Measurements from ENCODE around the gene LRRC56. TPM values are rescaled to one million over a fixed set of nuclear protein-coding genes. Genes with fewer than 3 reads are reported as not detected.

The LRRC56 gene
- total RNA-seq, 1 experiment from 2014 or later: 0.37 TPM

- H3K36me3 ChIP-seq (ENCODE audit: insufficient read depth, low read length): no peaks in the 10 kb centered on the region
- no peaks in the 10 kb centered on the region for H3K27me3 ChIP-seq (ENCODE audit: low read length)
- H3K4me3 ChIP-seq (ENCODE audit: low read length): no peak overlapping the region
- no peaks in the 10 kb centered on the region for H3K4me1 ChIP-seq (ENCODE audit: low read length)
- H2AFZ ChIP-seq (ENCODE audit: low read length): no peak overlapping the region
- H3K27ac ChIP-seq (ENCODE audit: low read length): no peak overlapping the region
- no peak overlapping the region for H3K9ac ChIP-seq (ENCODE audit: low read length)
- H3K9me2 ChIP-seq (replicated peaks; ENCODE audit: insufficient read depth, low read length): no peaks in the 10 kb centered on the region
- no peaks in the 10 kb centered on the region for H3K79me2 ChIP-seq (ENCODE audit: low read length)
- no peaks in the 10 kb centered on the region for H4K20me1 ChIP-seq (ENCODE audit: insufficient read depth, low read depth, low read length)
- H3K9me3 ChIP-seq (ENCODE audit: low read length): no peaks in the 10 kb centered on the region
- DNase-seq: no peak
- H3K4me2 ChIP-seq (ENCODE audit: low read depth, low read length, poor library complexity, severe bottlenecking): no peak overlapping the region
These were observed 46.4 kb upstream of the LRRC56 start for GRCh38 chr11:490930-491260.

GRCh38 chr11:491358-491757 lies 46.0 kb upstream of the LRRC56 start:
- Histone ChIP-seq H3K4me3 (ENCODE audit: low read length) (no peak overlapping the region), H3K4me1 (ENCODE audit: low read length) (no peaks in the 10 kb centered on the region), H2AFZ (ENCODE audit: low read length) (no peak overlapping the region), H3K79me2 (ENCODE audit: low read length) (no peaks in the 10 kb centered on the region), H3K9me3 (ENCODE audit: low read length) (no peaks in the 10 kb centered on the region), H3K4me2 (ENCODE audit: low read depth, low read length, poor library complexity, severe bottlenecking) (no peak overlapping the region), H3K36me3 (ENCODE audit: insufficient read depth, low read length) (no peaks in the 10 kb centered on the region), H3K27ac (ENCODE audit: low read length) (no peak overlapping the region), H3K27me3 (ENCODE audit: low read length) (no peaks in the 10 kb centered on the region), H4K20me1 (ENCODE audit: insufficient read depth, low read depth, low read length) (no peaks in the 10 kb centered on the region), H3K9ac (ENCODE audit: low read length) (no peak overlapping the region), H3K9me2 (replicated peaks; ENCODE audit: insufficient read depth, low read length) (no peaks in the 10 kb centered on the region)
- no peak for DNase-seq

- Histone ChIP-seq H3K9me3 (ENCODE audit: low read length) (no peaks in the 10 kb centered on the region), H3K27me3 (ENCODE audit: low read length) (no peaks in the 10 kb centered on the region), H3K9ac (ENCODE audit: low read length) (no peak overlapping the region), H3K36me3 (ENCODE audit: insufficient read depth, low read length) (peaks cover under 1% of the 10 kb centered on the region; the same call in 1 of the 2 replicates), H2AFZ (ENCODE audit: low read length) (no peak overlapping the region), H3K27ac (ENCODE audit: low read length) (no peak overlapping the region), H3K4me3 (ENCODE audit: low read length) (no peak overlapping the region), H3K9me2 (replicated peaks; ENCODE audit: insufficient read depth, low read length) (no peaks in the 10 kb centered on the region), H3K4me1 (ENCODE audit: low read length) (no peaks in the 10 kb centered on the region), H3K79me2 (ENCODE audit: low read length) (no peaks in the 10 kb centered on the region), H3K4me2 (ENCODE audit: low read depth, low read length, poor library complexity, severe bottlenecking) (no peak overlapping the region), H4K20me1 (ENCODE audit: insufficient read depth, low read depth, low read length) (no peaks in the 10 kb centered on the region)
- no peak for DNase-seq
These were observed 44.7 kb upstream of the LRRC56 start for GRCh38 chr11:492427-493226.

- no peak overlapping the region for H3K4me3 ChIP-seq (ENCODE audit: low read length)
- no peaks in the 10 kb centered on the region for H3K79me2 ChIP-seq (ENCODE audit: low read length)
- H3K27ac ChIP-seq (ENCODE audit: low read length): no peak overlapping the region
- DNase-seq: no peak
- H3K9ac ChIP-seq (ENCODE audit: low read length): no peak overlapping the region
- no peaks in the 10 kb centered on the region for H3K27me3 ChIP-seq (ENCODE audit: low read length)
- peaks cover 4% of the 10 kb centered on the region; the same call in 1 of the 2 replicates for H3K36me3 ChIP-seq (ENCODE audit: insufficient read depth, low read length)
- H4K20me1 ChIP-seq (ENCODE audit: insufficient read depth, low read depth, low read length): no peaks in the 10 kb centered on the region
- no peaks in the 10 kb centered on the region for H3K9me2 ChIP-seq (replicated peaks; ENCODE audit: insufficient read depth, low read length)
- no peak overlapping the region for H3K4me2 ChIP-seq (ENCODE audit: low read depth, low read length, poor library complexity, severe bottlenecking)
- H3K4me1 ChIP-seq (ENCODE audit: low read length): no peaks in the 10 kb centered on the region
- H3K9me3 ChIP-seq (ENCODE audit: low read length): no peaks in the 10 kb centered on the region
- H2AFZ ChIP-seq (ENCODE audit: low read length): no peak overlapping the region
These were observed 42.4 kb upstream of the LRRC56 start for GRCh38 chr11:494761-495536.

GRCh38 chr11:495537-495931 lies 41.8 kb upstream of the LRRC56 start:
- Histone ChIP-seq H2AFZ (ENCODE audit: low read length) (no peak overlapping the region), H3K79me2 (ENCODE audit: low read length) (no peaks in the 10 kb centered on the region), H3K9me2 (replicated peaks; ENCODE audit: insufficient read depth, low read length) (no peaks in the 10 kb centered on the region), H3K9me3 (ENCODE audit: low read length) (no peaks in the 10 kb centered on the region), H4K20me1 (ENCODE audit: insufficient read depth, low read depth, low read length) (no peaks in the 10 kb centered on the region), H3K4me2 (ENCODE audit: low read depth, low read length, poor library complexity, severe bottlenecking) (no peak overlapping the region), H3K27me3 (ENCODE audit: low read length) (no peaks in the 10 kb centered on the region), H3K4me3 (ENCODE audit: low read length) (no peak overlapping the region), H3K36me3 (ENCODE audit: insufficient read depth, low read length) (peaks cover 4% of the 10 kb centered on the region; the same call in 1 of the 2 replicates), H3K27ac (ENCODE audit: low read length) (no peak overlapping the region), H3K9ac (ENCODE audit: low read length) (no peak overlapping the region), H3K4me1 (ENCODE audit: low read length) (no peaks in the 10 kb centered on the region)
- no peak for DNase-seq

- Histone ChIP-seq H3K4me3 (ENCODE audit: low read length) (no peak overlapping the region), H3K4me2 (ENCODE audit: low read depth, low read length, poor library complexity, severe bottlenecking) (no peak overlapping the region), H3K4me1 (ENCODE audit: low read length) (no peaks in the 10 kb centered on the region), H3K27me3 (ENCODE audit: low read length) (no peaks in the 10 kb centered on the region), H4K20me1 (ENCODE audit: insufficient read depth, low read depth, low read length) (no peaks in the 10 kb centered on the region), H3K9ac (ENCODE audit: low read length) (no peak overlapping the region), H2AFZ (ENCODE audit: low read length) (no peak overlapping the region), H3K9me2 (replicated peaks; ENCODE audit: insufficient read depth, low read length) (no peaks in the 10 kb centered on the region), H3K27ac (ENCODE audit: low read length) (no peak overlapping the region), H3K36me3 (ENCODE audit: insufficient read depth, low read length) (peaks cover 4% of the 10 kb centered on the region; the same call in 1 of the 2 replicates), H3K79me2 (ENCODE audit: low read length) (no peaks in the 10 kb centered on the region), H3K9me3 (ENCODE audit: low read length) (no peaks in the 10 kb centered on the region)
- no peak for DNase-seq
These were observed 40.3 kb upstream of the LRRC56 start for GRCh38 chr11:496834-497564.

GRCh38 chr11:497565-498296 lies 39.6 kb upstream of the LRRC56 start:
- peaks cover 4% of the 10 kb centered on the region; the same call in 1 of the 2 replicates for H3K36me3 ChIP-seq (ENCODE audit: insufficient read depth, low read length)
- H3K4me3 ChIP-seq (ENCODE audit: low read length): no peak overlapping the region
- H3K4me1 ChIP-seq (ENCODE audit: low read length): no peaks in the 10 kb centered on the region
- H3K4me2 ChIP-seq (ENCODE audit: low read depth, low read length, poor library complexity, severe bottlenecking): no peak overlapping the region
- H2AFZ ChIP-seq (ENCODE audit: low read length): no peak overlapping the region
- H3K9me2 ChIP-seq (replicated peaks; ENCODE audit: insufficient read depth, low read length): no peaks in the 10 kb centered on the region
- no peak for DNase-seq
- H3K27ac ChIP-seq (ENCODE audit: low read length): no peak overlapping the region
- no peaks in the 10 kb centered on the region for H3K27me3 ChIP-seq (ENCODE audit: low read length)
- peaks cover 3% of the 10 kb centered on the region; the same call in 1 of the 2 replicates for H3K79me2 ChIP-seq (ENCODE audit: low read length)
- H3K9me3 ChIP-seq (ENCODE audit: low read length): no peaks in the 10 kb centered on the region
- H4K20me1 ChIP-seq (ENCODE audit: insufficient read depth, low read depth, low read length): no peaks in the 10 kb centered on the region
- no peak overlapping the region for H3K9ac ChIP-seq (ENCODE audit: low read length)
